C4-2B (cell line): Measurements from ENCODE around the gene RFXANK.
A peak's percentile ranks its signal among the peaks of the same experiment; 100 is the strongest.

Source experiments
- H3K27ac ChIP-seq: fragments of 450-650 bp; 2 replicates; pipeline ENCODE4 v1.5.1; 2017
- CTCF ChIP-seq: fragments of 450-650 bp; conservative IDR thresholded peaks from 2 replicates; pipeline ENCODE4 v1.5.1; 2017; ENCODE audit warnings: mild to moderate bottlenecking
- ZFX ChIP-seq: fragments of 450-650 bp; IDR thresholded peaks from 2 replicates; pipeline ENCODE4 v1.6.1; 2017

The RFXANK gene

GRCh38 chr19:19203012-19203856, 11.2 kb downstream of the RFXANK start, which contains the start of gene NR2C2AP:
TSS of gene NR2C2AP (minus strand) at chr19:19203414. CDS start at chr19:19203060, 354 bp downstream.
- H3K27ac ChIP-seq: peak within 1 kb of the TSS; percentile 87
- TF ChIP-seq CTCF: no peak
- peak; percentile 53; the same call in 1 of the 2 replicates for TF ChIP-seq ZFX

- no peak for TF ChIP-seq ZFX
- no peak overlapping the region for H3K27ac ChIP-seq
These were observed 12.1 kb downstream of the RFXANK start for GRCh38 chr19:19204181-19204580.

GRCh38 chr19:19205416-19206410, 13.7 kb downstream of the RFXANK start:
- no peak for TF ChIP-seq CTCF
- TF ChIP-seq ZFX: no peak
- H3K27ac ChIP-seq: no peak overlapping the region

GRCh38 chr19:19206938-19207337, 14.9 kb downstream of the RFXANK start:
- TF ChIP-seq CTCF: no peak
- TF ChIP-seq ZFX: no peak
- H3K27ac ChIP-seq: no peak overlapping the region

GRCh38 chr19:19207637-19208572, 15.8 kb downstream of the RFXANK start:
- H3K27ac ChIP-seq: no peak overlapping the region

GRCh38 chr19:19209372-19209771, 17.3 kb downstream of the RFXANK start:
- no peak overlapping the region for H3K27ac ChIP-seq
- TF ChIP-seq ZFX (no peak), CTCF (no peak)

More at GRCh38 chr19:19207637-19208572, 15.8 kb downstream of the RFXANK start:
- TF ChIP-seq ZFX (no peak), CTCF (no peak)
